GM12878 (cell line): ENCODE results near the gene TEX51. TPM values are rescaled to one million over a fixed set of nuclear protein-coding genes. Genes with fewer than 3 reads are reported as not detected.

Source experiments
- ATAC-seq: fragments of 200-7000 bp; cut with Tn5 transposase; 3 replicates; pipeline ENCODE4 v1.9.1; 2020; ENCODE audit warnings: mild to moderate bottlenecking, moderate library complexity
- BruUV-seq: library from RNA; stranded (reverse); fragments of 400-500 nt; replicated peaks from 2 replicates; lab custom pipeline; 2021; lab: Mats Ljungman, UMichigan
- CTCF ChIA-PET: fragments of 300-600 bp; sonication (Branson Sonifier 250); formaldehyde crosslinking; extraction: SDS; loops from one replicate; lab custom pipeline; 2021; ENCODE audit warnings: inconsistent platforms; lab: Yijun Ruan, JAX
- POLR2A ChIA-PET: fragments of 350-600 bp; formaldehyde crosslinking; extraction: SDS; loops from one replicate; lab custom pipeline; 2021; ENCODE audit warnings: inconsistent platforms; lab: Charles Lee
- RAD21 ChIA-PET: fragments of 300-600 bp; sonication (Branson Sonifier 250); formaldehyde crosslinking; loops from one replicate; lab custom pipeline; 2023; ENCODE audit warnings: antibody characterized with exemption; ENCODE audit not compliant: unreplicated experiment; lab: Charles Lee
- SMC1A ChIA-PET: fragments of 300-600 bp; sonication (Branson Sonifier 250); formaldehyde crosslinking; loops from one replicate; lab custom pipeline; 2023; ENCODE audit not compliant: unreplicated experiment, uncharacterized antibody; lab: Charles Lee
- DNase-seq: peaks from one replicate; pipeline ENCODE4 v3.0.0-alpha.2; 2011; ENCODE audit warnings: low read depth, low spot score
- FAIRE-seq: peaks from 3 replicates; lab custom pipeline; 2011; peaks lifted over from hg19 to GRCh38; lab: Jason Lieb, UNC
- H2AFZ ChIP-seq: 2 replicates; pipeline ENCODE4 v1.6.0; 2011; ENCODE audit warnings: low read depth, low read length, control low read depth; ENCODE audit not compliant: control insufficient read depth
- H3K27ac ChIP-seq: 2 replicates; pipeline ENCODE4 v1.5.1; 2011; ENCODE audit warnings: control low read depth; ENCODE audit not compliant: control insufficient read depth, insufficient read depth
- H3K27me3 ChIP-seq, 2 experiments: replicated peaks in 1 of 2; 2 replicates each; pipeline versions ENCODE4 v1.6.0 to v1.6.1; 2011; ENCODE audit warnings: low read length in 1 of 2; ENCODE audit not compliant: control insufficient read depth in 2 of 2, insufficient read depth in 2 of 2
- H3K36me3 ChIP-seq, 2 experiments: 2 replicates each; pipeline ENCODE4 v1.5.1; 2011; ENCODE audit warnings: low read length in 1 of 2; ENCODE audit not compliant: control insufficient read depth in 2 of 2, insufficient read depth in 2 of 2
- H3K4me1 ChIP-seq: 2 replicates; pipeline ENCODE4 v1.6.1; 2011; ENCODE audit warnings: mild to moderate bottlenecking, low read length, moderate library complexity, mixed read lengths; ENCODE audit not compliant: control insufficient read depth, insufficient read depth
- H3K4me2 ChIP-seq: 2 replicates; pipeline ENCODE4 v1.6.0; 2011; ENCODE audit warnings: control low read depth; ENCODE audit not compliant: control insufficient read depth, insufficient read depth
- H3K4me3 ChIP-seq: fragments of 200-600 bp; sonication (generic); 2 replicates; pipeline ENCODE4 v1.5.1; 2016
- H3K79me2 ChIP-seq: 2 replicates; pipeline ENCODE4 v1.6.0; 2011; ENCODE audit warnings: low read length; ENCODE audit not compliant: control insufficient read depth, insufficient read depth
- H3K9ac ChIP-seq: 2 replicates; pipeline ENCODE4 v1.8.0; 2011; ENCODE audit warnings: low read length, control low read depth, mixed read lengths; ENCODE audit not compliant: control insufficient read depth, insufficient read depth
- H3K9me3 ChIP-seq: replicated peaks from 3 replicates; pipeline ENCODE4 v1.5.1; 2011; ENCODE audit warnings: mild to moderate bottlenecking, low read length; ENCODE audit not compliant: control insufficient read depth, insufficient read depth
- H4K20me1 ChIP-seq: 2 replicates; pipeline ENCODE4 v1.6.0; 2011; ENCODE audit not compliant: control insufficient read depth, insufficient read depth
- CBX3 ChIP-seq: fragments of 200-600 bp; sonication (generic); IDR thresholded peaks from 2 replicates; pipeline ENCODE4 v1.6.1; 2016; ENCODE audit warnings: low read depth, borderline replicate concordance
- CEBPB ChIP-seq, 2 experiments: fragments of 150-350 bp in 1 of 2; IDR thresholded peaks; 2 replicates each; pipeline ENCODE4 v1.6.1; 2012 to 2014; ENCODE audit warnings: low read depth in 2 of 2, low read length in 2 of 2, borderline replicate concordance in 1 of 2, inconsistent platforms in 1 of 2
- CHD1 ChIP-seq: IDR thresholded peaks from 2 replicates; pipeline ENCODE4 v1.6.1; 2012; ENCODE audit warnings: low read depth, low read length, improper control_type of control experiment
- CREB1 ChIP-seq: IDR thresholded peaks from 2 replicates; pipeline ENCODE4 v1.6.1; 2012; ENCODE audit warnings: low read depth, mild to moderate bottlenecking, inconsistent platforms
- ETV6 ChIP-seq, 2 experiments: fragments of 450-650 bp in 1 of 2; IDR thresholded peaks in 1 of 2; conservative IDR thresholded peaks in 1 of 2; 2 replicates each; pipeline ENCODE4 v1.6.1; 2014; ENCODE audit warnings: antibody characterized with exemption in 1 of 2, borderline replicate concordance in 1 of 2, low read depth in 1 of 2, mild to moderate bottlenecking in 1 of 2, moderate library complexity in 1 of 2
- GABPA ChIP-seq: IDR thresholded peaks from 2 replicates; pipeline ENCODE4 v1.6.1; 2014; ENCODE audit warnings: antibody characterized with exemption, low read depth, mild to moderate bottlenecking, inconsistent platforms
- HDGF ChIP-seq: fragments of 450-650 bp; IDR thresholded peaks from 2 replicates; pipeline ENCODE4 v1.6.1; 2016; ENCODE audit warnings: antibody characterized with exemption
- JUNB ChIP-seq: IDR thresholded peaks from 2 replicates; pipeline ENCODE4 v1.6.1; 2016; ENCODE audit warnings: antibody characterized with exemption, mild to moderate bottlenecking
- PAX8 ChIP-seq: fragments of 450-650 bp; IDR thresholded peaks from 2 replicates; pipeline ENCODE4 v1.6.1; 2017; ENCODE audit warnings: mild to moderate bottlenecking, moderate library complexity
- SMAD1 ChIP-seq: fragments of 450-650 bp; IDR thresholded peaks from 2 replicates; pipeline ENCODE4 v1.6.1; 2018; ENCODE audit warnings: mild to moderate bottlenecking, low read depth; ENCODE audit not compliant: partially characterized antibody
- SUPT20H ChIP-seq: IDR thresholded peaks from 2 replicates; pipeline ENCODE4 v1.6.1; 2011; ENCODE audit warnings: low read depth, mild to moderate bottlenecking, low read length, moderate library complexity, borderline replicate concordance; ENCODE audit not compliant: control insufficient read depth
- ZNF274 ChIP-seq: IDR thresholded peaks from one replicate; pipeline ENCODE4 v1.8.0; 2011; ENCODE audit not compliant: insufficient read length, insufficient read depth
- ZNF384 ChIP-seq: IDR thresholded peaks from 2 replicates; pipeline ENCODE4 v1.6.1; 2012; ENCODE audit warnings: low read depth, mild to moderate bottlenecking, low read length, improper control_type of control experiment, borderline replicate concordance
- WGBS: methylation state at CpG from one replicate; pipeline ENCODE4 v1.1.6; 2016; ENCODE audit warnings: low lambda C conversion rate; ENCODE audit not compliant: insufficient replicate concordance, insufficient coverage; ENCODE audit errors: missing lambda C conversion rate; 5-methylcytosine and 5-hydroxymethylcytosine counted together
- in situ Hi-C: fragments of 300-500 bp; cut with MboI; formaldehyde crosslinking; loops from 9 replicates; pipeline ENCODE4 v1.14.3; 2018; ENCODE audit warnings: mixed read lengths
- intact Hi-C: fragments of 100-400 bp; cut with micrococcal nuclease; formaldehyde crosslinking; loops from one replicate; pipeline ENCODE4 v1.14.2; 2022; ENCODE audit not compliant: unreplicated experiment
- polyA plus RNA-seq, 11 experiments: library from polyadenylated mRNA; depleted of rRNA in 4 of 11; unstranded in 6 of 11; stranded (reverse) in 5 of 11; fragments of >200 nt; fragmentation: Nextera tagmentation in 4 of 11; fragmentation: Illumina TruSeq in 1 of 11; extraction: Ambion mirVana in 4 of 11; extraction: Trizol in 1 of 11; gene quantifications; 1 replicate in 1 of 11; 2 replicates in 10 of 11; pipeline versions ENCODE4 v1.2.1 to v1.2.3, GENCODE V29; 2011 to 2016; ENCODE audit warnings: inconsistent platforms in 2 of 11, missing spikeins in 2 of 11, low read depth in 1 of 11
- total RNA-seq, 4 experiments: library from RNA; depleted of rRNA in 3 of 4; stranded (reverse); fragments of >200 nt in 3 of 4; fragmentation: Illumina TruSeq in 1 of 4; extraction: Trizol in 1 of 4; gene quantifications; 2 replicates each; pipeline versions ENCODE4 v1.2.1 to v1.2.3, GENCODE V29; 2013 to 2021
- TF ChIP-seq, protein P1 (sequence below): fragments of 150-350 bp; IDR thresholded peaks from 2 replicates; pipeline ENCODE4 v1.6.1; 2016; ENCODE audit warnings: low read depth, low read length
- TF ChIP-seq, protein P2 (sequence below), 3 experiments: IDR thresholded peaks in 2 of 3; conservative IDR thresholded peaks in 1 of 3; 2 replicates each; pipeline ENCODE4 v1.5.1; 2011; ENCODE audit warnings: low read depth in 3 of 3, low read length in 3 of 3, mild to moderate bottlenecking in 3 of 3, control low read depth in 2 of 3, moderate library complexity in 2 of 3, inconsistent platforms in 1 of 3, mixed read lengths in 1 of 3; ENCODE audit not compliant: control insufficient read depth in 2 of 3, insufficient read depth in 1 of 3; ENCODE audit errors: extremely low read depth in 1 of 3

TEX51 gene
- total and polyA plus RNA-seq, 10 of the 15 experiments (the other 5 are each of a cell fraction or from before 2014, with no cell fraction given) = not detected

DNA sequence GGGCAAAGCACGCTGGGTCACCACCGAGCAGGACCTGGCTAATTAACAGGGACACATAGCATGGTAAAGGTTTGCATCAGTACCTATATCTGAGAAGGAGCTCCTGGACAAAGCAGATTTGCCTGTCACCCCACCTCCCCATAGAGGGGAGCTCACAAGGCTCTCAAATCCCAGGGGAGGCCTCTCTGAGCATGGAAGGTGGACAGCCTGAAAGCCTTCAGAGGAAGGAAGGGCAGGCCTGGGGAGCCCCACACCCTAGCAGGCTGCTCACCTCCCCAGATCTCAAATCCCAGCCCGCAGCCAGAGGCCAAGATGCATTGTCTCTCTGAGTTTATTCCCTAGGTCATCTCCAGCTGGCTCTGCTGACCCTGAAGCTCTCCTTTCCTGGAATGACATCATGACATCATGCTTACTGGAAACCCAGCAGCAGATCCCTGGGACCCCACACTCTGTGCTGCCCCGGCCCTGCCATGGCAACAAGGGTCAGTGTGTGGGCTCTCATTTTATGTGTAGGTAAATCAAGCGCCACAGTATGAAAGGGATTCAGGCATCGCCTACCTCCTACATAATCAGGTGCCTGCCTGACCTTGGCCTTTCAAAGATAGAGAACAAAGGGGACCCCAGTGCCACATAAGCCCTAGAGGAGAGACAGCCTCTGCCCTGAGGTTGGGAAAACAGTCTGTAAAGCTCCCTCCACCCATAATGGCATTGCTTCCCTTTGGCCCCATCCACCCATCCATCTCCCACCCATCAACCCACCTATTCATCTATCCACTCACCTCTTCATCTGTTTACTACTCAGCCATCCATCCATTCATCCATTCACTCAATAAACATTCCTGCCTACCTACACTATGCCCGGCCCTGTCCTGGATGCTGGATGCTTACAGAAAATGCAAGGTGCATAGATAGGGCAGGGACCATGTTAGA lies 15.7 kb upstream of the TEX51 start:
- Histone ChIP-seq H3K36me3 (no peaks in the 10 kb centered on the region), H2AFZ (no peak overlapping the region), H3K9ac (no peak overlapping the region), H3K79me2 (no peaks in the 10 kb centered on the region), H3K27me3 (no peaks in the 10 kb centered on the region; a peak in 1 of 4 replicates), H3K9me3 (no peaks in the 10 kb centered on the region), H3K4me1 (no peaks in the 10 kb centered on the region), H3K4me2 (no peak overlapping the region), H3K4me3 (no peak overlapping the region), H3K27ac (no peak overlapping the region), H4K20me1 (no peaks in the 10 kb centered on the region)
- BruUV-seq = no TSS peak
- SMC1A ChIA-PET = no interaction called here
- ATAC-seq (no peak), DNase-seq (no peak), FAIRE-seq (no peak)
- RAD21 ChIA-PET = no interaction called here
- CTCF ChIA-PET = interaction anchor here (1.1 kb wide), 1 partner anchor 167 kb away, joined by 4 read pairs; no protein-coding TSS in a partner anchor
- TF ChIP-seq SMAD1 (no peak), CBX3 (no peak), SUPT20H (no peak), CEBPB (IDR thresholded peaks at IDR 0.05; ENCODE audit: borderline replicate concordance in 1 of 2, low read depth in 2 of 2, low read length in 2 of 2) (no peak), CREB1 (no peak), JUNB (no peak), HDGF (no peak), CHD1 (no peak), ZNF384 (no peak), ETV6 (conservative IDR thresholded peaks at IDR 0.05 in 1 of 2, IDR thresholded peaks at IDR 0.05 in 1 of 2; ENCODE audit: borderline replicate concordance in 1 of 2, low read depth in 1 of 2) (no peak), ZNF274 (no peak), GABPA (no peak), PAX8 (no peak)
- TF ChIP-seq, protein P1, sequence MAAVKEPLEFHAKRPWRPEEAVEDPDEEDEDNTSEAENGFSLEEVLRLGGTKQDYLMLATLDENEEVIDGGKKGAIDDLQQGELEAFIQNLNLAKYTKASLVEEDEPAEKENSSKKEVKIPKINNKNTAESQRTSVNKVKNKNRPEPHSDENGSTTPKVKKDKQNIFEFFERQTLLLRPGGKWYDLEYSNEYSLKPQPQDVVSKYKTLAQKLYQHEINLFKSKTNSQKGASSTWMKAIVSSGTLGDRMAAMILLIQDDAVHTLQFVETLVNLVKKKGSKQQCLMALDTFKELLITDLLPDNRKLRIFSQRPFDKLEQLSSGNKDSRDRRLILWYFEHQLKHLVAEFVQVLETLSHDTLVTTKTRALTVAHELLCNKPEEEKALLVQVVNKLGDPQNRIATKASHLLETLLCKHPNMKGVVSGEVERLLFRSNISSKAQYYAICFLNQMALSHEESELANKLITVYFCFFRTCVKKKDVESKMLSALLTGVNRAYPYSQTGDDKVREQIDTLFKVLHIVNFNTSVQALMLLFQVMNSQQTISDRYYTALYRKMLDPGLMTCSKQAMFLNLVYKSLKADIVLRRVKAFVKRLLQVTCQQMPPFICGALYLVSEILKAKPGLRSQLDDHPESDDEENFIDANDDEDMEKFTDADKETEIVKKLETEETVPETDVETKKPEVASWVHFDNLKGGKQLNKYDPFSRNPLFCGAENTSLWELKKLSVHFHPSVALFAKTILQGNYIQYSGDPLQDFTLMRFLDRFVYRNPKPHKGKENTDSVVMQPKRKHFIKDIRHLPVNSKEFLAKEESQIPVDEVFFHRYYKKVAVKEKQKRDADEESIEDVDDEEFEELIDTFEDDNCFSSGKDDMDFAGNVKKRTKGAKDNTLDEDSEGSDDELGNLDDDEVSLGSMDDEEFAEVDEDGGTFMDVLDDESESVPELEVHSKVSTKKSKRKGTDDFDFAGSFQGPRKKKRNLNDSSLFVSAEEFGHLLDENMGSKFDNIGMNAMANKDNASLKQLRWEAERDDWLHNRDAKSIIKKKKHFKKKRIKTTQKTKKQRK = no peak
- TF ChIP-seq, protein P2, sequence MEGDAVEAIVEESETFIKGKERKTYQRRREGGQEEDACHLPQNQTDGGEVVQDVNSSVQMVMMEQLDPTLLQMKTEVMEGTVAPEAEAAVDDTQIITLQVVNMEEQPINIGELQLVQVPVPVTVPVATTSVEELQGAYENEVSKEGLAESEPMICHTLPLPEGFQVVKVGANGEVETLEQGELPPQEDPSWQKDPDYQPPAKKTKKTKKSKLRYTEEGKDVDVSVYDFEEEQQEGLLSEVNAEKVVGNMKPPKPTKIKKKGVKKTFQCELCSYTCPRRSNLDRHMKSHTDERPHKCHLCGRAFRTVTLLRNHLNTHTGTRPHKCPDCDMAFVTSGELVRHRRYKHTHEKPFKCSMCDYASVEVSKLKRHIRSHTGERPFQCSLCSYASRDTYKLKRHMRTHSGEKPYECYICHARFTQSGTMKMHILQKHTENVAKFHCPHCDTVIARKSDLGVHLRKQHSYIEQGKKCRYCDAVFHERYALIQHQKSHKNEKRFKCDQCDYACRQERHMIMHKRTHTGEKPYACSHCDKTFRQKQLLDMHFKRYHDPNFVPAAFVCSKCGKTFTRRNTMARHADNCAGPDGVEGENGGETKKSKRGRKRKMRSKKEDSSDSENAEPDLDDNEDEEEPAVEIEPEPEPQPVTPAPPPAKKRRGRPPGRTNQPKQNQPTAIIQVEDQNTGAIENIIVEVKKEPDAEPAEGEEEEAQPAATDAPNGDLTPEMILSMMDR (IDR thresholded peaks at IDR 0.05 in 2 of 3, conservative IDR thresholded peaks at IDR 0.05 in 1 of 3; ENCODE audit: control insufficient read depth in 2 of 3, extremely low read depth in 1 of 3, insufficient read depth in 1 of 3, low read depth in 3 of 3, low read length in 3 of 3) = no peak
- 28% methylated on average over 7 of the region's 7 CpGs for WGBS
- POLR2A ChIA-PET = no interaction called here
- intact Hi-C loops = loop anchor here (10.0 kb wide), 1 partner anchor 172 kb away; no protein-coding TSS in a partner anchor
- in situ Hi-C loops = no loop called here
